RWPE1 (cell line): ENCODE results near the gene METTL21A.
"Not testable (repeated sequence)": the region's sequence is repeated elsewhere in the genome, so short reads cannot be mapped to it uniquely, and the experiment has no call there.

Experiments used
- CTCF ChIA-PET: fragments of 350-600 bp; sonication (Branson Sonifier 250); formaldehyde crosslinking; extraction: SDS; loops from one replicate; lab custom pipeline; 2021; lab: Yijun Ruan, JAX
- POLR2A ChIA-PET: fragments of 400-600 bp; formaldehyde crosslinking; extraction: SDS; loops from one replicate; lab custom pipeline; 2020; ENCODE audit warnings: antibody characterized with exemption; ENCODE audit not compliant: low non-redundant PET; lab: Yijun Ruan, JAX
- DNase-seq: peaks from one replicate; pipeline ENCODE4 v3.0.0; 2012; ENCODE audit warnings: low spot score
- H3K27ac ChIP-seq: fragments of 450-650 bp; 2 replicates; pipeline ENCODE4 v1.5.1; 2017
- CTCF ChIP-seq: fragments of 450-650 bp; conservative IDR thresholded peaks from 2 replicates; pipeline ENCODE4 v1.5.1; 2017; ENCODE audit warnings: low read depth, mild to moderate bottlenecking

METTL21A gene

DNA sequence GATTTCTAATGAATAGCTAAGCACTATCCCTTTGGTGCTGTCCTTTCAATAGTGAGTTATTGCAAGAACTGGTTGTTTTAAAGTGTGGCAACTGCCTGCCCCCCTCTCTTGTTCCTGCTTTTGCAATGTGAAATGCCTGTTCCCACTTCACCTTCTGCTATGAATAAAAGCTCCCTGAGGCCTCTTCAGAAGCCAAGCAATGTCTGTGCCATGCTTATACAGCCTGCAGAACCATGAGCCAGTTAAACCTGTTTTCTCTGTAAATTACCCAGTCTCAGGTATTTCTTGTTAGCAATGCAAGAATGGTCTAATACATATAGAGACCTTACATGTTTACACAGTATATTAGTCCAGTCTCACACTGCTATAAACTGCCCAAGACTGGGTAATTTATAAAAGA, 15.0 kb upstream of the METTL21A start:
- TF ChIP-seq CTCF = no peak
- no peak overlapping the region for H3K27ac ChIP-seq
- ChIA-PET CTCF (interaction anchor here (0.5 kb wide), 1 partner anchor 51 kb away, joined by 3 read pairs; no protein-coding TSS in a partner anchor), POLR2A (no interaction called here)
- no peak for DNase-seq

DNA sequence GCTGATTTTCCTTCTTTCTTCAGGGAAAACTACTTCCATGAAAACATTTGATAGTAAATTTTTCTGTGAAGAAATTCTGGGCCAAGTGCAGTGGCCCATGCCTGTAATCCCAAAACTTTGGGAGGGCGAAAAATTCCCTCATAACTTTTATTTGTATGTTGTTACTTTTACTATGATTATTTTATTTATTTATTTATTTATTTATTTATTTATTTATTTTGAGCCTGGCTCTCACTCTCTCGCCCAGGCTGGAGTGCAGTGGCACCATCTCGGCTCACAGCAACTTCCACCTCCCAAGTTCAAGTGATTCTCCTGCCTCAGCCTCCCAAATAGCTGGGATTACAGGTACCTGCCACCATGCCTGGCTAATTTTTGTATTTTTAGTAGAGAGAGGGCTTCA, 14.1 kb upstream of the METTL21A start:
- POLR2A ChIA-PET, CTCF ChIA-PET, DNase-seq, H3K27ac ChIP-seq: not testable (repeated sequence)

GRCh38 chr2:207635468-207636200, 10.4 kb upstream of the METTL21A start:
- ChIA-PET POLR2A (no interaction called here), CTCF (interaction anchor here (0.7 kb wide), 1 partner anchor 115 kb away, joined by 3 read pairs; no protein-coding TSS in a partner anchor)
- TF ChIP-seq CTCF = no peak
- DNase-seq = peak; percentile 75
- H3K27ac ChIP-seq = peak overlapping the region; percentile 39; the same call in 1 of the 2 replicates

DNA sequence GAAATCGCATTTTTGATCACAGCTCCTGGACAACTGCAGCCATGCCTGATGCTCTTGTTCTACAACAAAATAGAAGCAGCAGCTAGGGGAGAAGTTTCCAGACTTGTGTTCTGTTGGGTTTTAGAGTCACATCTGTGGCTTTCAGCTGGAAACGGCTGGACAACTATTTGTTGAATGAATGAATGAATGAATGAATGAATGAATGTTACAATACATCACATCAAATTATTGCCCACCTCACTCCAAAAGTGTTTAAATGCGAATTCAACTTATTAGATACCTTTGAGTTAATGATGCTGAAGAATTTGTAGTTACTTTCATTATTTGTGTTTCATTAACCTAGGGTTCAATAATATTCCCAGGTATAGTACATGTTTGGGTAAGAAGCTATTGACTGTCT, 8.5 kb upstream of the METTL21A start:
- ChIA-PET POLR2A (no interaction called here), CTCF (no interaction called here)
- TF ChIP-seq CTCF = no peak
- DNase-seq = no peak
- H3K27ac ChIP-seq = no peak overlapping the region

DNA sequence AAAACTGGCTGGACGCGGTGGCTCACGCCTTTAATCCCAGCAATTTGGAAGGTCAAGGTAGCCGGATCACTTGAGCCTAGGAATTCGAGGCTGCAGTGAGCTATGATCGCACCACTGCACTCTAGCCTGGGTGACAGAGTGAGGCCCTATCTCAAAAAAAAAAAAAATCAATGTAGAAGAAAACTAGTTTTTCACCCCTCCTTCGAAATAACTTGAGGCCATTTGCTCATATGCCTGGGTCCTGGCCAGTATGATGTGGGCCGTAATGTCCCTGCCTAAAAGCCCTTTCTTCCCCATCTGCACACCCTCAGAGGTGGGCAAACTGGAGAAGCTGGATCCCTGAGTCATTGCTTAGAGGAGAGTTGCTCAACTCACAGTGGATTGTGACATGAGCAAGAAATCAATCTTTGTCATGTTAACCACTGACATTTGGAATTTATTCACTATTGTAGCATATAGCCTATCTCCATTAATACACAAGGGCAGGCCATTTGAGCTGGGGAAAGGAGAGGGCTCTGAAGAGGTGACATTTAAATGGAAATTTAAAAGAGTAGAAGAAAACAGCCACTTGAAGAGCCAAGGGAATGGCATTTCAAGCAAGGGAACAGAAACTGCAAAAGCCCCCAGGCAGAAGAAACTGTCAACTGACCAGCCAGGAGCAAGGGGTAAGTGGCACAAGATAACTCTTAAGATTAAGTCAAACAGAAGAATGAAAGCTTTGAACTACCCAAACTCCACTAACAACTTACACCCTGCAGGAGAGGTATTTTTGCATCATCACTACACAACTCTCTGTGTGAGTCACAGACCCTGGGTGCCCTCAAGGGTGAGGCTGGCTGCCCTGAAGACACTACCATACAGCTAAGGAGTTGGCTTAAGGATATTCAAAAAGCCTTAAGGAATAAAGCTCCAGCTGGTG, 7.6 kb upstream of the METTL21A start:
- H3K27ac ChIP-seq = peak overlapping the region; percentile 51
- no peak for TF ChIP-seq CTCF
- DNase-seq = peak; percentile 69
- CTCF ChIA-PET = interaction anchor here (0.6 to 0.7 kb wide), 2 partner anchors 73 to 439 kb away, joined by 3 to 4 read pairs; no protein-coding TSS in a partner anchor
- POLR2A ChIA-PET = interaction anchor here (0.7 to 1.2 kb wide), 2 partner anchors 78 to 145 kb away, joined by 3 to 5 read pairs; partner anchors contain the start of gene CCNYL1

- H3K27ac ChIP-seq = no peak overlapping the region
- no peak for DNase-seq
- CTCF ChIA-PET = interaction anchor here (0.6 kb wide), 1 partner anchor 356 kb away, joined by 3 read pairs; no protein-coding TSS in a partner anchor
- no peak for TF ChIP-seq CTCF
- POLR2A ChIA-PET = interaction anchor here (0.6 kb wide), 1 partner anchor 78 kb away, joined by 4 read pairs; no protein-coding TSS in a partner anchor
Measured at GRCh38 chr2:207630491-207630890, 5.3 kb upstream of the METTL21A start.
